OCI-LY1 (cell line): ENCODE results near the gene RAD51B.

ENCODE experiments used
- H2AFZ ChIP-seq: fragments of 200-600 bp; sonication (generic), shearing (Covaris generic); 2 replicates; pipeline ENCODE4 v1.6.0; 2014; ENCODE audit warnings: antibody characterized with exemption, mild to moderate bottlenecking, low read length
- H3F3A ChIP-seq: fragments of 200-600 bp; sonication (generic), shearing (Covaris generic); 2 replicates; pipeline ENCODE4 v1.6.0; 2014; ENCODE audit warnings: mild to moderate bottlenecking, antibody characterized with exemption, low read length, moderate library complexity; ENCODE audit not compliant: insufficient read depth
- H3K27ac ChIP-seq: fragments of 200-600 bp; sonication (generic); 2 replicates; pipeline ENCODE4 v1.5.1; 2014; ENCODE audit warnings: low read length, mixed run types, mild to moderate bottlenecking, low read depth; ENCODE audit not compliant: poor library complexity, severe bottlenecking
- H3K27me3 ChIP-seq: fragments of 200-600 bp; sonication (generic); 2 replicates; pipeline ENCODE4 v1.6.0; 2014; ENCODE audit warnings: antibody characterized with exemption, mild to moderate bottlenecking, low read length, moderate library complexity; ENCODE audit not compliant: insufficient read depth
- H3K36me3 ChIP-seq: fragments of 200-600 bp; sonication (generic); 2 replicates; pipeline ENCODE4 v1.6.1; 2014; ENCODE audit warnings: mild to moderate bottlenecking, antibody characterized with exemption, low read length, moderate library complexity, mixed read lengths; ENCODE audit not compliant: insufficient read depth
- H3K4me1 ChIP-seq: fragments of 200-600 bp; sonication (generic); 2 replicates; pipeline ENCODE4 v1.5.1; 2014; ENCODE audit warnings: mild to moderate bottlenecking, low read length, moderate library complexity; ENCODE audit not compliant: insufficient read depth, severe bottlenecking
- H3K4me2 ChIP-seq: fragments of 200-600 bp; sonication (generic), shearing (Covaris generic); 2 replicates; pipeline ENCODE4 v1.6.1; 2014; ENCODE audit warnings: low read length
- H3K4me3 ChIP-seq: fragments of 200-600 bp; sonication (generic); 2 replicates; pipeline ENCODE4 v1.5.1; 2014; ENCODE audit warnings: low read length, low read depth, mild to moderate bottlenecking, mixed read lengths; ENCODE audit not compliant: poor library complexity, severe bottlenecking
- H3K79me2 ChIP-seq: fragments of 200-600 bp; shearing (Covaris generic); 2 replicates; pipeline ENCODE4 v1.6.1; 2016; ENCODE audit warnings: mixed run types, low read length, mixed read lengths; ENCODE audit not compliant: insufficient read depth
- H3K9ac ChIP-seq: fragments of 200-600 bp; sonication (generic), shearing (Covaris generic); 2 replicates; pipeline ENCODE4 v1.6.1; 2014; ENCODE audit warnings: mild to moderate bottlenecking, low read length, mixed read lengths
- H3K9me2 ChIP-seq: fragments of 200-600 bp; sonication (generic), shearing (Covaris generic); 2 replicates; pipeline ENCODE4 v1.6.1; 2014; ENCODE audit warnings: low read depth, mild to moderate bottlenecking, low read length, mixed read lengths
- H3K9me3 ChIP-seq: fragments of 200-600 bp; shearing (Covaris generic); 2 replicates; pipeline ENCODE4 v1.6.1; 2014; ENCODE audit warnings: low read length, mixed read lengths
- H4K20me1 ChIP-seq: fragments of 200-600 bp; sonication (generic), shearing (Covaris generic); 2 replicates; pipeline ENCODE4 v1.6.0; 2016; ENCODE audit warnings: mild to moderate bottlenecking, low read length; ENCODE audit not compliant: insufficient read depth
- CTCF ChIP-seq: fragments of 200-600 bp; sonication (generic), shearing (Covaris generic); IDR thresholded peaks from 2 replicates; pipeline ENCODE4 v1.5.1; 2017; ENCODE audit warnings: mild to moderate bottlenecking, antibody characterized with exemption, low read length, moderate library complexity, mixed read lengths
- EZH2 ChIP-seq: fragments of 200-600 bp; sonication (generic), shearing (Covaris generic); IDR thresholded peaks from 2 replicates; pipeline ENCODE4 v1.8.0; 2017; ENCODE audit warnings: borderline replicate concordance, mixed run types, mild to moderate bottlenecking, antibody characterized with exemption, low read length, moderate library complexity, mixed read lengths

RAD51B gene

GRCh38 chr14:68482772-68483395 is 663.3 kb downstream of the RAD51B start:
- Histone ChIP-seq H4K20me1 (no peaks in the 10 kb centered on the region), H3K79me2 (no peaks in the 10 kb centered on the region), H2AFZ (no peak overlapping the region), H3K36me3 (no peaks in the 10 kb centered on the region), H3K9ac (no peak overlapping the region), H3K9me2 (no peaks in the 10 kb centered on the region), H3K27me3 (no peaks in the 10 kb centered on the region), H3K4me2 (no peak overlapping the region), H3K4me3 (no peak overlapping the region), H3K27ac (no peak overlapping the region), H3K9me3 (no peaks in the 10 kb centered on the region), H3K4me1 (no peaks in the 10 kb centered on the region), H3F3A (no peaks in the 10 kb centered on the region)
- no peak for TF ChIP-seq EZH2
- no peak for TF ChIP-seq CTCF

GRCh38 chr14:68486033-68486732 is 666.6 kb downstream of the RAD51B start:
- H3K9me3 ChIP-seq: no peaks in the 10 kb centered on the region
- no peak overlapping the region for H3K9ac ChIP-seq
- H3K79me2 ChIP-seq: no peaks in the 10 kb centered on the region
- H3F3A ChIP-seq: no peaks in the 10 kb centered on the region
- H3K4me2 ChIP-seq: no peak overlapping the region
- H3K4me1 ChIP-seq: no peaks in the 10 kb centered on the region
- no peaks in the 10 kb centered on the region for H3K36me3 ChIP-seq
- no peak overlapping the region for H2AFZ ChIP-seq
- no peaks in the 10 kb centered on the region for H4K20me1 ChIP-seq
- no peaks in the 10 kb centered on the region for H3K27me3 ChIP-seq
- no peaks in the 10 kb centered on the region for H3K9me2 ChIP-seq
- H3K4me3 ChIP-seq: no peak overlapping the region
- TF ChIP-seq CTCF (no peak), EZH2 (no peak)
- no peak overlapping the region for H3K27ac ChIP-seq

GRCh38 chr14:68486809-68487208 is 667.2 kb downstream of the RAD51B start:
- no peak overlapping the region for H2AFZ ChIP-seq
- no peaks in the 10 kb centered on the region for H3K4me1 ChIP-seq
- H3K9me3 ChIP-seq: no peaks in the 10 kb centered on the region
- TF ChIP-seq CTCF (no peak), EZH2 (no peak)
- no peak overlapping the region for H3K4me2 ChIP-seq
- H3K27ac ChIP-seq: no peak overlapping the region
- H3K79me2 ChIP-seq: no peaks in the 10 kb centered on the region
- H3F3A ChIP-seq: no peaks in the 10 kb centered on the region
- H3K27me3 ChIP-seq: no peaks in the 10 kb centered on the region
- H3K9me2 ChIP-seq: no peaks in the 10 kb centered on the region
- H4K20me1 ChIP-seq: no peaks in the 10 kb centered on the region
- no peaks in the 10 kb centered on the region for H3K36me3 ChIP-seq
- no peak overlapping the region for H3K4me3 ChIP-seq
- H3K9ac ChIP-seq: no peak overlapping the region
